NCI-H510A treated with DMSO at 0.1 percent for 48 hours (cell line): ENCODE data around the gene NIPBL.
"Not testable (repeated sequence)": the region's sequence is repeated elsewhere in the genome, so short reads cannot be mapped to it uniquely, and the experiment has no call there.

Experiments used
- DNase-seq: peaks from one replicate; lab custom pipeline; 2025; lab: John Stamatoyannopoulos, UW

The NIPBL gene

GRCh38 chr5:37039824-37040223 is 163.3 kb downstream of the NIPBL start:
- DNase-seq: no peak

- no peak for DNase-seq
These were observed 167.1 kb downstream of the NIPBL start for GRCh38 chr5:37043693-37044092.

- DNase-seq: no peak
These were observed 167.6 kb downstream of the NIPBL start for GRCh38 chr5:37044120-37044519.

GRCh38 chr5:37045703-37046102 is 169.1 kb downstream of the NIPBL start:
- no peak for DNase-seq

GRCh38 chr5:37047947-37048346 is 171.4 kb downstream of the NIPBL start:
- DNase-seq: no peak

GRCh38 chr5:37054391-37054790 is 177.8 kb downstream of the NIPBL start:
- no peak for DNase-seq

GRCh38 chr5:37055383-37055990 is 178.9 kb downstream of the NIPBL start:
- DNase-seq: no peak

GRCh38 chr5:37056762-37057161 is 180.2 kb downstream of the NIPBL start:
- DNase-seq: no peak

GRCh38 chr5:37060030-37060429 is 183.5 kb downstream of the NIPBL start:
- DNase-seq: no peak

GRCh38 chr5:37063739-37064138 is 187.2 kb downstream of the NIPBL start:
- DNase-seq: no peak

- DNase-seq: no peak
These were observed 187.9 kb downstream of the NIPBL start for GRCh38 chr5:37064442-37064841.

GRCh38 chr5:37071487-37071886 is 194.9 kb downstream of the NIPBL start:
- DNase-seq: no peak

GRCh38 chr5:37071901-37072581 is 195.5 kb downstream of the NIPBL start:
- no peak for DNase-seq

- no peak for DNase-seq
These were observed 198.9 kb downstream of the NIPBL start for GRCh38 chr5:37075399-37075950.

GRCh38 chr5:37077146-37077545 is 200.6 kb downstream of the NIPBL start:
- DNase-seq: no peak

- no peak for DNase-seq
These were observed 204.1 kb downstream of the NIPBL start for GRCh38 chr5:37080697-37081096.

- not testable (repeated sequence) for DNase-seq
These were observed 206.4 kb downstream of the NIPBL start for GRCh38 chr5:37082977-37083376.

- DNase-seq: not testable (repeated sequence)
These were observed 209.5 kb downstream of the NIPBL start for GRCh38 chr5:37086026-37086425.

- DNase-seq: no peak
These were observed 210.1 kb downstream of the NIPBL start for GRCh38 chr5:37086466-37087173.

- DNase-seq: no peak
These were observed 211.4 kb downstream of the NIPBL start for GRCh38 chr5:37088009-37088408.

GRCh38 chr5:37090123-37090726 is 213.7 kb downstream of the NIPBL start:
- DNase-seq: no peak

GRCh38 chr5:37090781-37091180 is 214.2 kb downstream of the NIPBL start:
- no peak for DNase-seq

GRCh38 chr5:37093795-37094194 is 217.2 kb downstream of the NIPBL start:
- DNase-seq: not testable (repeated sequence)
